Chondrocyte (in vitro differentiated cells): Measurements from ENCODE around the gene TRAK2. TPM values are rescaled to one million over a fixed set of nuclear protein-coding genes. Genes with fewer than 3 reads are reported as not detected.
"Not testable (repeated sequence)": the region's sequence is repeated elsewhere in the genome, so short reads cannot be mapped to it uniquely, and the experiment has no call there.

ENCODE experiments used
- DNase-seq: peaks from one replicate; pipeline ENCODE4 v3.0.0; 2021; ENCODE audit warnings: mixed read lengths, low spot score
- H3K27ac Mint-ChIP-seq: one replicate; pipeline ENCODE4 v1.8.0; 2021; ENCODE audit warnings: mild to moderate bottlenecking, moderate library complexity, mixed read lengths; ENCODE audit not compliant: unreplicated experiment
- H3K27me3 Mint-ChIP-seq: 2 replicates; pipeline ENCODE4 v1.8.0; 2021; ENCODE audit warnings: low read depth, mixed read lengths
- H3K36me3 Mint-ChIP-seq: 2 replicates; pipeline ENCODE4 v1.8.0; 2021; ENCODE audit warnings: low read depth, mixed read lengths
- H3K4me1 Mint-ChIP-seq: 2 replicates; pipeline ENCODE4 v1.8.0; 2021; ENCODE audit warnings: low read depth, mild to moderate bottlenecking, mixed read lengths
- H3K4me3 Mint-ChIP-seq: one replicate; pipeline ENCODE4 v1.8.0; 2021; ENCODE audit warnings: mild to moderate bottlenecking, moderate library complexity, mixed read lengths; ENCODE audit not compliant: unreplicated experiment
- H3K9me3 Mint-ChIP-seq: 2 replicates; pipeline ENCODE4 v1.8.0; 2021; ENCODE audit warnings: low read depth, mixed read lengths
- total RNA-seq: library from RNA; stranded (reverse); gene quantifications from 3 replicates; pipeline ENCODE4 v1.2.1, GENCODE V29; 2021
- TF ChIP-seq, protein P1 (sequence below): fragments of 200-600 bp; sonication (generic); IDR thresholded peaks from 2 replicates; pipeline ENCODE4 v1.5.0; 2021; ENCODE audit warnings: antibody characterized with exemption, mild to moderate bottlenecking, moderate library complexity

The TRAK2 gene
- total RNA-seq, 1 donor from 2014 or later = 48.4 TPM

- DNase-seq = no peak
- Mint-ChIP-seq H3K9me3 (peaks cover 9% of the 10 kb centered on the region), H3K4me1 (peaks cover 34% of the 10 kb centered on the region), H3K36me3 (peaks cover 6% of the 10 kb centered on the region), H3K27ac (peak overlapping the region; percentile 87), H3K27me3 (no peaks in the 10 kb centered on the region), H3K4me3 (no peak overlapping the region)
- TF ChIP-seq, protein P1, sequence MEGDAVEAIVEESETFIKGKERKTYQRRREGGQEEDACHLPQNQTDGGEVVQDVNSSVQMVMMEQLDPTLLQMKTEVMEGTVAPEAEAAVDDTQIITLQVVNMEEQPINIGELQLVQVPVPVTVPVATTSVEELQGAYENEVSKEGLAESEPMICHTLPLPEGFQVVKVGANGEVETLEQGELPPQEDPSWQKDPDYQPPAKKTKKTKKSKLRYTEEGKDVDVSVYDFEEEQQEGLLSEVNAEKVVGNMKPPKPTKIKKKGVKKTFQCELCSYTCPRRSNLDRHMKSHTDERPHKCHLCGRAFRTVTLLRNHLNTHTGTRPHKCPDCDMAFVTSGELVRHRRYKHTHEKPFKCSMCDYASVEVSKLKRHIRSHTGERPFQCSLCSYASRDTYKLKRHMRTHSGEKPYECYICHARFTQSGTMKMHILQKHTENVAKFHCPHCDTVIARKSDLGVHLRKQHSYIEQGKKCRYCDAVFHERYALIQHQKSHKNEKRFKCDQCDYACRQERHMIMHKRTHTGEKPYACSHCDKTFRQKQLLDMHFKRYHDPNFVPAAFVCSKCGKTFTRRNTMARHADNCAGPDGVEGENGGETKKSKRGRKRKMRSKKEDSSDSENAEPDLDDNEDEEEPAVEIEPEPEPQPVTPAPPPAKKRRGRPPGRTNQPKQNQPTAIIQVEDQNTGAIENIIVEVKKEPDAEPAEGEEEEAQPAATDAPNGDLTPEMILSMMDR = no peak
Measured at GRCh38 chr2:201432621-201433393, 18.5 kb downstream of the TRAK2 start.

GRCh38 chr2:201432038-201432620 lies 19.1 kb downstream of the TRAK2 start:
- Mint-ChIP-seq H3K27ac (peak overlapping the region; percentile 87), H3K4me3 (no peak overlapping the region), H3K27me3 (no peaks in the 10 kb centered on the region)

GRCh38 chr2:201430839-201431238 lies 20.4 kb downstream of the TRAK2 start:
- Mint-ChIP-seq H3K4me1 (peaks cover 25% of the 10 kb centered on the region), H3K36me3 (peaks cover 6% of the 10 kb centered on the region), H3K4me3 (no peak overlapping the region), H3K9me3 (peaks cover 9% of the 10 kb centered on the region), H3K27ac (no peak overlapping the region), H3K27me3 (no peaks in the 10 kb centered on the region)
- TF ChIP-seq, protein P1 = no peak
- DNase-seq = no peak

More at GRCh38 chr2:201432038-201432620, 19.1 kb downstream of the TRAK2 start:
- peaks cover 6% of the 10 kb centered on the region for H3K36me3 Mint-ChIP-seq
- DNase-seq = no peak
- peaks cover 34% of the 10 kb centered on the region for H3K4me1 Mint-ChIP-seq
- peaks cover 9% of the 10 kb centered on the region for H3K9me3 Mint-ChIP-seq
- TF ChIP-seq, protein P1 = no peak

DNA sequence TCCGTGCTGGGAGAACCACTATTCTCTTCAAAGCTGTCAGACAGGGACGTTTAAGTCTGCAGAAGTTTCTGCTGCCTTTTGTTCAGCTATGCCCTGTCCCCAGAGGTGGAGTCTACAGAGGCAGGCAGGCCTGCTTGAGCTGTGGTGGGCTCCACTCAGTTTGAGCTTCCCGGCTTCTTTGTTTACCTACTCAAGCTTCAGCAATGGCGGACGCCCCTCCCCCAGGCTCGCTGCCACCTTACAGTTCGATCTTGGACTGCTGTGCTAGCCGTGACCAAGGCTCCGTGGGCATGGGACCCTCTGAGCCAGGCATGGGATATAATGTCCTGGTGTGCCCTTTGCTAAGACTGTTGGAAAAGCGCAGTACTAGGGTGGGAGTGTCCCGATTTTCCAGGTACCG lies 20.9 kb downstream of the TRAK2 start:
- DNase-seq, H3K36me3 Mint-ChIP-seq, H3K27me3 Mint-ChIP-seq, H3K27ac Mint-ChIP-seq, H3K9me3 Mint-ChIP-seq, H3K4me3 Mint-ChIP-seq: not testable (repeated sequence)
- peaks cover 25% of the 10 kb centered on the region for H3K4me1 Mint-ChIP-seq

DNA sequence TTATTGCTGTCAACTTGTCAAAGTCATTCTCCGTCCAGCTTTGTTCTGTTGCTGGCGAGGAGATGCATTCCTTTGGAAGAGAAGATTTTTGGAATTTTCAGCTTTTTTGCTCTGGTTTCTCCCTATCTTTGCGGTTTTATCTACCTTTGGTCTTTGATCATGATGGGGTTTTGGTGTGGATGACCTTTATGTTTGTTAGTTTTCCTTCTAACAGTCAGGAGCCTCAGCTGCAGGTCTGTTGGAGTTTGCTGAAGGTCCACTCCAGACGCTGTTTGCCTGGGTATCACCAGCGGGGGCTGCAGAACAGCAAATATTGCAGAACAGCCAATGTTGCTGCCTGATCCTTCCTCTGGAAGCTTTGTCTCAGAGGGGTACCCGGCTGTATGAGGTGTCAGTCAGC lies 21.4 kb downstream of the TRAK2 start:
- H3K4me3 Mint-ChIP-seq, H3K27ac Mint-ChIP-seq, H3K27me3 Mint-ChIP-seq, H3K9me3 Mint-ChIP-seq, H3K36me3 Mint-ChIP-seq, DNase-seq: not testable (repeated sequence)
- H3K4me1 Mint-ChIP-seq = peaks cover 25% of the 10 kb centered on the region

- H3K4me1 Mint-ChIP-seq = peaks cover 19% of the 10 kb centered on the region
- H3K36me3 Mint-ChIP-seq, DNase-seq, H3K9me3 Mint-ChIP-seq, H3K27ac Mint-ChIP-seq, H3K27me3 Mint-ChIP-seq, H3K4me3 Mint-ChIP-seq: not testable (repeated sequence)
Measured at GRCh38 chr2:201428366-201428765, 22.9 kb downstream of the TRAK2 start.
